Retinal pigment epithelial cell (primary cell): Measurements from ENCODE around the gene KDM1A.

Experiments used
- DNase-seq: peaks from one replicate; pipeline ENCODE4 v3.0.0-alpha.2; 2010; ENCODE audit warnings: low read depth
- H3K4me3 ChIP-seq: 2 replicates; pipeline ENCODE4 v1.5.1; 2011; ENCODE audit warnings: mild to moderate bottlenecking, low read length, control low read depth, moderate library complexity
- TF ChIP-seq, protein P1 (sequence below): conservative IDR thresholded peaks from 2 replicates; pipeline ENCODE4 v1.5.1; 2011; ENCODE audit warnings: low read depth, low read length, control low read depth, inconsistent platforms

KDM1A gene

DNA sequence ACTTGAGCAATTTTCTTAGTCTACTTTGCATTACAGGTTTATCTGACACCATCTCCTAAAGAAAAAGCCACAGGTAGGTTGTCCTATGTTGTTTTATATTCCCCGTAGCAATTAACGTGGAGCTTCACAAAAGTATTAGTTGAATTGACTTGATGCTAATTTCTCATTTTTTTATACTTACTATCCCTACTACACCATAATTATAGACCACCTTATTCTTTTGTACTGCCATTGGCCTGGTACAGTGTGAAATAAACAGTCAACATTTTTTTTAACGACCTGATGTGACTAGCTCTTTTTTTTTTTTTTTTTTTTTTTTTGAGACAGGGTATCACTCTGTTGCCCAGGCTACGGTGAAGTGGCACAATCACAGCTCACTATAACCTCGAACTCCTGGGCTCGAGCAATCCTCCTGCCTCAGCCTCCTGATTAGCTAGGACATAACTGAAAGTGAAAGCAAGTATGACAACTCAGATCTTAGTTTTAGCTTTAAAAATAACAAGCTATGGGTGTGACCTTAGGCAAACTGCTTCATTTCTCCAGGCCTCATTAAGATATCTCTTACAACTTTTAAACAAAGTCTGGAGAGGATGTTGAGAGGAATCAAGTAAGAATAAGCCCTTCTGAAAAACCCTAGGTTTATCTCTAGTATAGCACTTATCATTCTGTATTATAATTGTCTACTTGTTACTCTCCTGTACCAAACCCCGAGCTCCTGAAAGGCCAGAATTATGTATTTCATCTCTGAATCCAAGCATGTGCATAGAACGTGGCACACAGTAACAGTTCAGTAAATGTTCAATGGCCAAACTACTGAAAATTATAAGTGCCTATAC lies 99.9 kb downstream of the KDM1A start:
- DNase-seq = no peak
- TF ChIP-seq, protein P1, sequence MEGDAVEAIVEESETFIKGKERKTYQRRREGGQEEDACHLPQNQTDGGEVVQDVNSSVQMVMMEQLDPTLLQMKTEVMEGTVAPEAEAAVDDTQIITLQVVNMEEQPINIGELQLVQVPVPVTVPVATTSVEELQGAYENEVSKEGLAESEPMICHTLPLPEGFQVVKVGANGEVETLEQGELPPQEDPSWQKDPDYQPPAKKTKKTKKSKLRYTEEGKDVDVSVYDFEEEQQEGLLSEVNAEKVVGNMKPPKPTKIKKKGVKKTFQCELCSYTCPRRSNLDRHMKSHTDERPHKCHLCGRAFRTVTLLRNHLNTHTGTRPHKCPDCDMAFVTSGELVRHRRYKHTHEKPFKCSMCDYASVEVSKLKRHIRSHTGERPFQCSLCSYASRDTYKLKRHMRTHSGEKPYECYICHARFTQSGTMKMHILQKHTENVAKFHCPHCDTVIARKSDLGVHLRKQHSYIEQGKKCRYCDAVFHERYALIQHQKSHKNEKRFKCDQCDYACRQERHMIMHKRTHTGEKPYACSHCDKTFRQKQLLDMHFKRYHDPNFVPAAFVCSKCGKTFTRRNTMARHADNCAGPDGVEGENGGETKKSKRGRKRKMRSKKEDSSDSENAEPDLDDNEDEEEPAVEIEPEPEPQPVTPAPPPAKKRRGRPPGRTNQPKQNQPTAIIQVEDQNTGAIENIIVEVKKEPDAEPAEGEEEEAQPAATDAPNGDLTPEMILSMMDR = no peak
- no peak overlapping the region for H3K4me3 ChIP-seq

DNA sequence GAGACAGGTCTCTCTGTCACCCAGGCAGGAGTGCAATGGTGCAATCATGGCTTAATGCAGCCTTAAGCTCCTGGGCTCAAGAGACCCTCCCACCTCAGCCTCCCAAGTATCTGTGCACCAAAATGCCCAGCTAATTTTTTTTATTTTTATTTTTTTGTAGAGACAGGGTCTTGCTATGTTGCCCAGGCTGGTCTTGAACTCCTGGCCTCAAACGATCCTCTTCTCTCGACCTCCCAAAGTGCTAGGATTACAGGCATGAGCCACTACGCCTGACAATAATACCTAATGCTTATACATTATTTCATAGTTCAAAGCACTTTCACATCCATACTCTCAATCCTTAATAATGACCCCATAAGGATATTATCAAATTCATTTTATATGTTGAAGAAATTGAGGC lies 101.1 kb downstream of the KDM1A start:
- TF ChIP-seq, protein P1 = no peak
- no peak for DNase-seq
- H3K4me3 ChIP-seq = no peak overlapping the region

DNA sequence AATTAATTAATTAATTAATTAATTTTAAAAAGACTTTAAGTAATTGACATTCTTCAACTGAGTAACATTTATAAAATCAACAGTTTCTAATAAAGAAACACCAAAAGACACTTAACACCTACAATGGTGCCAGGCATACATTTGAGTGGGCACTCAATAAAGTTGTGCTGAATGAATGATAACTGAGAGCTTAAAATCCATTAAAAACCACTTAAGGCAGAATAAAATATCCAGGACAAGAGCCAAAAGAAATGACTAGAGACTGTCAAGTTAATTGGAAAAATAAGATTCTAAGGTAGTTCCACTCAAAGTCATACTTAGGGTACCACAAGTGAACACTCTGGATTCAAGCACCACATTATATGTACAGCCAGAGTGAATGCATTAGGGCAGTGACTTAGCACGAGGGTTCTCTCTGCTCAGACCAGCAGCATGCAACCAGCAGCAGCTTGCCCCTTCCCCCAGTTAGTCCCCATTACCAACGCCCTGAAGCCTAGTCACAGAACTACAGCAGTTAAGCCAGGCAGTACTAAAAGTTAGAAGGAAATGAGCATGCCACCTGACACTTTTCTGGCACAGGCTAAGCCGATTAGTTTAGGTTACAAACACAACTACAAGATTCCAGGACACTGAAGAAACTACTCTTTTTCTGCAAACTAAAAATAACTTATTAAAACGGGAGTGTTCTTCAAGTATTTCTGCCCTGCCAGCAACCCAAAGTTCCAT lies 102.9 kb downstream of the KDM1A start:
- peak; percentile 98 for DNase-seq
- TF ChIP-seq, protein P1 = no peak
- H3K4me3 ChIP-seq = no peak overlapping the region

DNA sequence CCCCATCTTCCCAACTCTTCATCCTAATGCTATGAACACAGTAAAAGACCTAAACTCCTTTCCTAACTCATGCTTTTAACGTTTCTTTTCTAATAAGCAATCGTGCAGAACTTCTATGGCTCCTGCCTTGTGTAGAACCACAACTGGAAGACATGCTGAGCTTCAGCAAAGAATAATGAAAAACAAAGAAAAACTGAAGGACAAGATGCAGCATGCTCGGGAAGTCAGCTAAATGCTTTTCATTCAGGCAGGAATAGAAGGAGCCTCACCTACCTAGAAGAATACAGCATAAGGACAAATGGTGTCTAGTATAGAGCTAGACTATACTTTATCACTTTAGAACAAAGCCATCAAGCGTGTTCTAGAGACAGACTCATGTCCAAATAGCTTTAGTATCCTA lies 103.5 kb downstream of the KDM1A start:
- no peak for DNase-seq
- TF ChIP-seq, protein P1 = no peak
- H3K4me3 ChIP-seq = peak overlapping the region; percentile 25

DNA sequence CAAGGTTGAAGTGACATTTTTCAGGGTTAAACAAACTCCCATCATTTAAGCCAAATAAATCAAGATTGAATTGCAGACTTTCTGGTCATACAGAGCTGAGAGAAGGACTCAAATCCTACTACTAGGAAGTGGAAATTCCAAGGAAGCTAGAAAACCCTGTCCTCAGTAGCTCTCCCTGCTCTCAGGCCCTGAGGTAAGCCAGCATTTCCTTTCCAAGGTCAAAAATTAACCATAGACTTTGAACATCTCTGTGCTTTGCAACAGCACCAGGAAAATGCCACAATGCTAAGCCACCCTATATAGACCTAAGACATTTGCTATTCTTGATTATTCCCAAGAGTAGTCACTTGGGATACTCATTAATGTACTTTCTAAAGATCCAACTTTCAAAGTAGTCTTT lies 104.3 kb downstream of the KDM1A start:
- TF ChIP-seq, protein P1 = no peak
- H3K4me3 ChIP-seq = no peak overlapping the region
- no peak for DNase-seq

DNA sequence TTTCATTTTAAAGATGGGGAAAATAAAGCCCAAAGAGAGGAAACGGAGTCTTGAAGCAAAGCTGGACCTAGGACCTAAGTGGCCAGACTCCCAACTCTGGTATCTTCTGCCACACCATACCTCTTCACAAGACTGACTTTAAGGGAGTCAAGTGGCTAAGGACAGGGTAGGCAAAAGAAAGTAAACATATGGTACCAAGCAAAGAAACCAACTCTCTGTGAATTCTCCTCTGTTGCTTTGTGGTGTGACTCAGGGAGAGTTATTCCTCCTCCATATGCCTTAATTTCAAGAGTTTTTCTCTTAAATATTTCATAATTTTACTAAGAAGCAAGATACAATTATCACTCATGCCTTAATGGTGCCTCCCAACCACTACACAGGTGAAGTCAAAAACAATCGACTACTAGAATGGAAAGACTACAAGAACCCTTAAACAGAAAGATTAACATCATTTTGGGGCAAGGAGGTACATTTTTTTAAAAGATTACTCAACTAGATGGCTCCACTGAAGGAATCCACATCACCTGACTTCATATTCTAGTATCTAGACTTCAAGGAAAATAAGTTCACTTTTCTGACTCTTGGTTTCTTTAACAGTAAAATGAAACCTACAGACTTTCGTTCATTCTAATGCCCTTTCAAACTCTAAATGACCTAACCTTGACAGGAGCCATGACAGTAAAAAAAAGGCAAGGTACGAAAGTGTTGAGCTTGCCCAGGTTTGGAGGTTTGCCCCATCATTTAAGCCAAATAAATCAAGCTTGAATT lies 105.2 kb downstream of the KDM1A start:
- TF ChIP-seq, protein P1 = no peak
- no peak overlapping the region for H3K4me3 ChIP-seq

More for the DNA sequence above, 105.2 kb downstream of the KDM1A start:
- no peak for DNase-seq
